Effector CD4-positive, alpha-beta T cell (primary cell): Measurements from ENCODE around the gene RYR1.

ENCODE experiments used
- DNase-seq: peaks from one replicate; pipeline ENCODE4 v3.0.0-alpha.2; 2020
- total RNA-seq: gene quantifications from one replicate; lab custom pipeline; 2026; lab: John Stamatoyannopoulos, UW

The RYR1 gene
- 4.7 reads per million, percentile 18 among the genes with 10 or more reads in this experiment for total RNA-seq

DNA sequence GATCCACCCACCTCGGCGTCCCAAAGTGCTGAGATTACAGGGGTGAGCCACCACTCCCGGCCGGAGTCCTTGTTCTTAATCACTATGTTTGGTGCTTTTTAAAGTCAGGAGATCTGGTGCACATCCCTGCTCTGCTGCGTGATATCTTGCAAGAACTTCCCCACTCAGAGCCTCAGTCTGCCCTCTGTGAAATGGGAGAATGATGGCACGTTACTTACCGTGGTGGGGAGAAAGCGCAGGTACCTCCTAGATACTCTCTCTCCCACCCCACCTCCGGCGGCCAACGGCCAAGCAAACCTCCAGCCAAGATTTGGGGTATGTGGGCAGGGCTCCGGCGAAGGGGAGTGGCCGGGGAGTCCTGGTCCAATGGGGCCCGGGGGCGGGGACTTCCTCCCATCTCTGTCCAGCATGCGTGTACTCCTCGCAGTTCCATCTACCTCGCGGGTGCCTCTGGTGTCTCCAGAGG lies at the start of gene RYR1:
TSS of gene RYR1 (plus strand) at position 424 of the 466 bp plus-strand sequence. CDS start 139 bp downstream, outside the sequence.
- no peak for DNase-seq

DNA sequence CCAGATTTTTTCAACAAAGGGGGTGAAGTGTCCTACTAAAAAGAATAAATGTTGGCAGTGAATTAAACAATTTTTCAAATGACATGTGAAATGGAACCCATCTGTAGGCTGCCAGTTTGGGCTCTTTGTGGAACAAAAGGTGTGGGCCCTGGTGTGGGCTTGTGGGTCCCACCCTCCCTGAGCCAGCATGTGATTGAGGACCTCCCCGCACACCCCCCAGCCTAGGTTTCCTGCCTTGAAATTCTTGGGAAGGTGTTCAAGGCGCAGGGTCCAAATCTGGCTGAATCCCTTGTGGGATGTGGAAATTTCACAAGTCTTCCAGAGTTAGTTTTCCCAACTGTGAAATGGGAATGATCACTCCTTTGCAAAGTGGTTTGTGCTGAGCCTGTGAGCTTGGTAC lies 49.7 kb upstream of the RYR1 start:
- DNase-seq = no peak

- no peak for DNase-seq
Measured at GRCh38 chr19:38384209-38385027, 49.1 kb upstream of the RYR1 start.

DNA sequence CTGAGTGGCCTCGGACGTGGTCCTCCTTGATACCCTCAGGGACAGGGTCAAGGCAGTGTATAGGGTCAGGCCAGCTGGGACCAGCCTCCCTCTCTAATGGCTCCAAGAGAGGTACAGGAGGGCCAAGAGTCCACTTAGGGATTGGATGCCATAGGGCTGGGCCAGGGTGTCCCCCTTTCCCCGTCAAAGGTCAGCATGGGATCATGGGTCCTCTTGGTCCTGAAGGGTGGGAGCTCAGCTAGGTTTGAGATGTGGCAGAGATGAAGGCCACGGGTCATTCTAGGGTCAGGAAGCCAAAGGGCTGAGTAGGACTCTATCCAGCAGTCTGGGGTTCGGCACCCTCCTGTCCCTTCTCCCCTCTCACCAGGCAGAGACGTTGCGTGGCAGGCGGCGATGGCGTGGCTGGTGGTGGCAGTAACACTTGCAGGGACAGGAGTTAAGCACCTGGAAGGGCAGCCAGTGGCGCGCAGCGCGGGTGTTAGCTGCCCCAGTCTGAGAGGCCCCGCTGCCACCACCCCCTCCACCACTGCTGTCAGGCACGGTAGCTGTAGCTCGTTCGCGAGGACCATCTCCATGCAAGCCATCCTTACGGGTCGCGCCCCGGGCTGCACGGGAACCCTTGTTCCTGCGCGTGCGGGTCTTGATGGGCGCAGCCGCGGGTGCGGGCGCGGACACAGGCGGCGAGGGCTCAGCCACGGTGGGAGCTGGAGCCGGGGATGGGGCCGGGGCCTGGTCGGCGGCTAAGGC lies 48.3 kb upstream of the RYR1 start:
- DNase-seq = no peak

- DNase-seq = no peak
Measured at GRCh38 chr19:38385804-38386257, 47.7 kb upstream of the RYR1 start.

- DNase-seq = no peak
Measured at GRCh38 chr19:38386300-38386970, 47.1 kb upstream of the RYR1 start.

GRCh38 chr19:38386971-38387549 lies 46.4 kb upstream of the RYR1 start:
- DNase-seq = no peak

DNA sequence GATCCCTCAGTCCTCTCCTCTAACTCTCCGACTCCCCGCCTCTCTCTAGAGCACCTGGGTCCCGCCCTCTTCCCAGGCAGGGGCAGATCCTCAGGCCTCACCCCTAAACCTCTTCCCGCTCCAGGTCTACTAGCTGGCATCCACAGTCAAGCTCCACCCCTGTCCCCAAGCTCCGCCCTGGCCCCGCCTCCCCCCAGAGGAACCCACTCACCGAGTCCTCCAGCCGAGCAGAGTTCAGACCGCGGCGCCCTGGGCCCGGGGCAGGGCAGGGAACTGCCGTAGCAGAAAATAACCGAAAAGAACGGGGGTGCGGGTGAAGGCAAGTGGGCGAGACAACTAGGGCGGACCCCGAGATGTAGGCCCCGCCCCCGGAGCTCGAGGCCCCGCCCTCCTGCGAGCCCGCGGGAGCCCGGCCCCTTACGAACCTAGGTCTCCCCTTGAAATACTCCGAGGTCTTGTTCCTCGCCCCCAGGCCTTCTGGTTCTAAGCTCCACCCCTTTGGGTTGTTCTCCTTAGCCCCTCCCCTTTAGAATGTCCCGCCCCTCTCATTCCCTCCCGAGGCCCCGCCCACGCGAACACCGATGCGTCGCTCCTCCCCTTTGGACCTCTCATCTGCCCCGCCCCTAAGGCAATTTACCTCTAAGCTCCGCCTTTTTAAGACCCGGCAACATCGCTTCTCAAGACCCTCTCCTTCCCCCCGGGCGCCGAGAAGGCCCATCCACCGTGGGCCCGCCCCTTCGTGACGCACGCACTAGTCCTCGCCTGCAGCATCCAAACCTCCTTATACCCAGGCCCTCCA lies 45.7 kb upstream of the RYR1 start, which contains the start of gene GGN:
TSS of gene GGN (minus strand) at position 485 of the 799 bp plus-strand sequence. CDS start 773 bp downstream, outside the sequence.
- DNase-seq = peak; percentile 70

DNA sequence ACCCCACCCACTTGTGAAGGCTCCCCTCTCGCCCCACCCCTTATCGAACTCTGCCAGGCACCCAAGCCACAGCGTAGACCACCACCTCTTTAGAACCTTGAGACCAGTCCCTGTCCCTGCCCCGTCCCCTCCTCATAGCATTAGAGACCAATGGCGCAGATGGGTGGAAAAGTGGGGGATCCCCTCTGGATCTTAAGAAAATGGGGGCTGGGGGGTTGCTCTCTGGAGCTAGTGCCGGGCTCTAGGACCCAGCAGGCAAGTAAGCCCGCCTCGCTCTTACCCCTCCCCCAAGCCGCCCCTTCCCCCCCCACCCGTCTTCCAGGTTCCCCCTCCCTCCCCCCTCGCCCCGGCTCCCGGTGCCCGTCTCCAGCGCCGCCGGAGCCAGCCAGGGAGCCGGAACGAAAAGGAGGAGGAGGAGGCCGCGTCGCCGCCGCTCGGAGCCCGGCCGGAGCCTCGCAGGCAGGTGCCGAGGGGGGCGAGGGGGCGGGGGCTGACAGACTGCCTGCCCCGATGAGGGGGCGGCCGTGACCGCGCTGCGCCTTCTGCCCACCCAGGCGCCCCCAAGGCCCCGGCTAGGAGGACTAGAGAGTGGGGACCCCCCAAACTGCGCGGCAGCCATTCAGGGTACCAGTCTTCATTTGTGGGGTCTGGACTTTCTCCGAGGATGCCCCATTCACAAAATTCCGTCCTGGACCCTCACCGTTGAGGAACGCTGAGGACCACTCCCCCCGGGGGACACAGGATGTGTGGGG lies 45.0 kb upstream of the RYR1 start, which contains the start of gene SPRED3:
TSS of gene SPRED3 (plus strand) at position 349 of the 752 bp plus-strand sequence. CDS start 1,606 bp downstream, outside the sequence.
- DNase-seq = no peak

- DNase-seq = no peak
Measured at GRCh38 chr19:38389101-38389925, 44.2 kb upstream of the RYR1 start.

DNA sequence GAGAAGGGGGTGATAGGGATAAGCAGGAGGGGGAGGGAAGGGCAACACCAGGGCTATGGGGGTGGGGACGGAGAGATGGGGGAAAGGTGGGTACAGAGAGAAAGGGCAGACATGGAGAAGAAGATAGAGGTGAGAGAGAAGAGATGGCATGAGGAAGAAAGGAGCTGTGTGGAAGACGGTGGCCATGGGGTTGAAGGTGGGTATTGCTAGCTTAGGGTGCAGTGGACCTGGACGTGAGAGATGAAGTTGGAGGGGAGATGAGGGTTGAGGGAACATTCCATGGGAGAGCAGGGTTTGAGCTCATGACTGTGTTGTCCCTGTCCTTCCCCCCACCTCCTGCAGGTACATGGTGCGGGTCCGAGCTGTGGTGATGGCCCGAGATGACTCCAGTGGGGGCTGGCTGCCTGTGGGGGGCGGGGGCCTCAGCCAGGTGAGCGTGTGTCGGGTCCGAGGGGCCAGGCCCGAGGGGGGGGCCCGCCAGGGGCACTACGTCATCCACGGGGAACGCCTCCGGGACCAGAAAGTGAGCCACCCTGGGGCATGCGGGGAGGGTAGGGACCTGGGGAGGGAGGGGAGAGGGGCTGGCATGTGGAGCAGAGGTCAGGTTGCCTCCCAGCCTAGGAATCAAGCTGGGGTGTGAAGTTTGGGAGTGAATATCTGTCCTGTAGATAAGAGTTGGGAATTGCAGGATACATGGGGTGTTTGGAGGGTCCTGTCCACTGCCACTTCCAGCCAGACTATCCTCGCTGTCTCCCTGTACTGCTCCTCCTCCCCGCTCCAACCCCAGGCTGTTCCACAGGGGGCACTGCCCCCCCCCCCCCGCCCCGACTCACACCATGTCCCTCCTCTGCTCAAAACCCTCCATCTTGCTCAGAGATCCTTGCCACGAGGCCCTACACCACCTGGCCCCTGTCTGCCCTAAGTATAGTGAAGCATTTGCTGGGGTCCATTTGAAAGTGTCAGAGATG lies 43.2 kb upstream of the RYR1 start:
- no peak for DNase-seq

- DNase-seq = no peak
Measured at GRCh38 chr19:38391911-38392464, 41.5 kb upstream of the RYR1 start.

DNA sequence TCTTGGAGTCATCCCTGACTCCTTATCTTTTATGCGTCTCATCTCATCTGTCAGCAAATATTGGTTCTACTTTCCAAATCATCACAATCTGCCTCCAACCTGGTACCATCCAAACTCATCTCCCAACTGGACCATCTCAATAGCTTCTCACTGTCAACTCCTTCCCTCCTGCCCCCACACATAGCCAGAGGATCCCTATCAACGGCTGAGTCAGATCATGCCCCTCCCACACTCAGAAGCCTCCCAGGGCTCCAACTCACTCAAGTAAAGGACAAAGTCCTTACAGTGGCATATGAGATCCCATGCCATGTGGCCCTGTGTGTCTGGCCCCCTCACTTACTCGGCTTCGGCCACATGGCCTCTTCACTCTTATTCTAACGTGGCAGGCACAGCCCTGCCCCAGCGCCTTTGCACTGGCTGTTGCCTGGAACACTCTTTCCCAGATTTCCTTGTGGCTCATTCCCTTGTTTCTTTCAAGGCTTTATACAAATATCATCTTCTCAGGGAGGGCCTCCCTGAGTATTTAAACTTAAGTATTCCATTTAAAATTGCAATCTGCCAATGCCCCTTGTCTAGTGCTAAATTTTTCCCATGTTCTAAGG lies 40.7 kb upstream of the RYR1 start:
- no peak for DNase-seq

DNA sequence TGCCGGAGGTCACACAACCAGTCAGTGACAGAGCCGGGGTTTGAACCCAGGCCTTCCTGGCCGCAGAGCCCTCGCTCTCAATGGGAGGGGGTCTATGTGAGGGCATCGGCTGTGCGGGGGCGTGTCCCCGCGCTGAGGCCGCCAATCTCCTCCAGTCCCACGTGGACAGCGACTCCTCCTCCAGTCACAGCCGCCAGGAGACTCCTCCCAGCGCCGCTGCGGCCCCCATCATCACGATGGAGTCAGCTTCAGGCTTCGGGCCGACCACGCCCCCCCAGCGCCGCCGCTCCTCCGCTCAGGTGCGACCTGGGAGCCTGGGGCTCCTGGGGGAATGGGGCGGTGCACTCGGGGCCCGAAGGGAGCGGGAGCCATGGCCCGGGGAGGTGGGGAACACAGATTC lies 39.0 kb upstream of the RYR1 start:
- DNase-seq = peak; percentile 44

GRCh38 chr19:38395381-38396114 lies 37.9 kb upstream of the RYR1 start:
- no peak for DNase-seq

DNA sequence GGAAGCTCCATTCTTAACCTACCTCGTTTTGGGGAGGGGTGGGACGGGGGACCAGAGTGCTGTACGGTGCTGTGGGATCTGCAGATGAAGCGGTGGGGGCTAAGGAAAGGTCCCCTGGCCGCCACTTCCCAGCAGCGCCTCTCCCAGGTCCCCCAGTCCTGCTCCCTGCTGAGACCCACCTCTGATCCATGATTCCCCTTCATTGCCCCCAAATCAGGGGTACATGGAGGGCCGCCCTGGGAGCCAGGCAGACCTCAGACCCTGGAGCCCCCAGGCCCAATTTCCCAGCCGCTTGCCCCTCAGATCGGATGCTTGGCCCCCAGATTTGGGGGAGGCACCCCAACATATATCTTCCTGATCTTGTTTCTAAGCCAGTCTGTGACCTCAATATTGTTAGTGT lies 34.4 kb upstream of the RYR1 start:
- DNase-seq = no peak

DNA sequence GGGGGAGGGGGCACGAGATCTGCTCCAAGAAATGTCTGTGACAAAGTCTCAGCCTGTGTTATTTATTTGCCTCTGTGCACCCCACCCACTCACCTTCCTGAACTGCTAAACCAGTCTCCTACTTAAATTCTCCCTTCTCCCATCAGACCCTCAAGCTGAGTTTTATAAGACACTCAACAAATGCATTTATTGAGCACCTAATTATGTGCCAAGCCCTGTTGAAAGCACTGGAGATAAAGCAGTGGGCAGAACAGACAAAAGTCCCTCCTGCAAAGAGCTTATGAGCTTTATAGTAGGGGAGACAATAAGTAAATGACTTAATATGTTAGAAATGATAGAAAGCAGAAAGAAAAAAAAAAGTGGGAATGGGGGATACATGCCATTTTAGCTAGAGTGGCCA lies 34.0 kb upstream of the RYR1 start:
- no peak for DNase-seq
